ENCODE measurements around the gene TBC1D22A. TPM values are rescaled to one million over a fixed set of nuclear protein-coding genes. Genes with fewer than 3 reads are reported as not detected.

The TBC1D22A gene
- total RNA-seq, 2 donors from 2014 or later: 21.5 to 23.1 TPM

GRCh38 chr22:47045691-47046410 is 283.4 kb downstream of the TBC1D22A start:
- H3K9me3 ChIP-seq: no peaks in the 10 kb centered on the region
- no peaks in the 10 kb centered on the region for H3K27me3 ChIP-seq
- peaks cover 27% of the 10 kb centered on the region for H3K4me1 ChIP-seq
- TF ChIP-seq CTCF (IDR thresholded peaks at IDR 0.05): no peak
- TF ChIP-seq POLR2A (IDR thresholded peaks at IDR 0.05): no peak
- ATAC-seq (no peak), DNase-seq (peak in 1 of 4 donors; percentile 5)
- no peak overlapping the region for H3K4me3 ChIP-seq
- intact Hi-C loops (cut with DNase I): no loop called here
- no peak overlapping the region for H3K27ac ChIP-seq
- H3K36me3 ChIP-seq (replicated peaks in 1 of 2; ENCODE audit: insufficient read depth in 1 of 2, low read depth in 2 of 2): no peaks in the 10 kb centered on the region
- 93 to 97% methylated on average over 3 to 14 of the region's 14 CpGs for WGBS, 2 donors

GRCh38 chr22:47046411-47047065 is 284.1 kb downstream of the TBC1D22A start:
- DNase-seq (peak in 1 of 4 donors; percentile 15), ATAC-seq (no peak)
- 78 to 93% methylated on average over 7 to 10 of the region's 10 CpGs for WGBS, 2 donors
- H3K27ac ChIP-seq: no peak overlapping the region
- no peak overlapping the region for H3K4me3 ChIP-seq
- TF ChIP-seq CTCF (IDR thresholded peaks at IDR 0.05): no peak
- TF ChIP-seq POLR2A (IDR thresholded peaks at IDR 0.05): no peak
- intact Hi-C loops (cut with DNase I): no loop called here
- no peaks in the 10 kb centered on the region for H3K27me3 ChIP-seq
- peaks cover 27% of the 10 kb centered on the region for H3K4me1 ChIP-seq
- H3K36me3 ChIP-seq (replicated peaks in 1 of 2; ENCODE audit: insufficient read depth in 1 of 2, low read depth in 2 of 2): no peaks in the 10 kb centered on the region
- no peaks in the 10 kb centered on the region for H3K9me3 ChIP-seq

DNA sequence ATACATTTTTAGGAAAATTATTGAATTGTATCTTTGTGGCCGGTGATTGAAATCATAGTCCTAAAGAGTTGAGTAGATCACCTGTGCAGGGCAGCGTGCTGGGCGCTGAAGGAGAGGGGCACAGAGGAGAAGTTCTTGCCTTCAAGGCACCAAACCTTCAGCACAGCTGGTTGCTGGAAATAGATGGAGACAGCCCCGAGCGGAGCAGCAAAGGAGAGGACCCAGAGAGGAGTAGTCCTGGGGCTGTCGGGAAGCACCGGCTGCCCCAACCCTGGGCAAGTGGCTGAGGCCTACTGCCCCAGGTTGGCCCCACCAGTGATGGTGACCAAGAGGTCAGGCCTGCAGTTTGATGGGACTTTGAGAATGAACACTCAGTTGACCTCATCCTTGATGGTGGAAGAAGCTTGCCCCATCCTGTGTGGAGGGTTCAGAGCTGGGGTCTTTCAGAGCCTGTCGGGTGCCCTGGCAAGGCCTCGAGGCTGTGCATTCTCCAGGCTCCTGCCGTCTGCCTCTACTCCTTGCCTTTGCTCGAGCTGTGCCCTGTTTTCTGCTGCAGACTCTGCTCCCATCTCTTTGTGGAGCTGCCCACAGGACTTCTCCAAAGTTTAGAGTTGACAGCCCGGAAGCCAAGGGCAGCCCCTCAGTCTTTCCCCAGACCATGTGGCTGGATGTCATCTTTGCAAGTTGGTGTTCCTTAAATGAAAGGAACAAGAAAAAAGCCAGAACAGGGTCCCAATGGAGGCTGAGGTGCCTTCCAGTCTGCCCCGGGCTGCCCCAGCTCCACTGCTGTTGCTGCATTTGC is 285.1 kb downstream of the TBC1D22A start:
- no peaks in the 10 kb centered on the region for H3K9me3 ChIP-seq
- H3K27me3 ChIP-seq: no peaks in the 10 kb centered on the region
- peaks cover 27% of the 10 kb centered on the region for H3K4me1 ChIP-seq
- ATAC-seq (no peak), DNase-seq (peak in 1 of 4 donors; percentile 7)
- intact Hi-C loops (cut with DNase I): no loop called here
- TF ChIP-seq CTCF (IDR thresholded peaks at IDR 0.05): no peak
- no peak for TF ChIP-seq POLR2A (IDR thresholded peaks at IDR 0.05)
- H3K27ac ChIP-seq: no peak overlapping the region
- no peaks in the 10 kb centered on the region for H3K36me3 ChIP-seq (replicated peaks in 1 of 2; ENCODE audit: insufficient read depth in 1 of 2, low read depth in 2 of 2)
- WGBS, 2 donors: 92 to 94% methylated on average over 11 to 13 of the region's 13 CpGs
- no peak overlapping the region for H3K4me3 ChIP-seq

DNA sequence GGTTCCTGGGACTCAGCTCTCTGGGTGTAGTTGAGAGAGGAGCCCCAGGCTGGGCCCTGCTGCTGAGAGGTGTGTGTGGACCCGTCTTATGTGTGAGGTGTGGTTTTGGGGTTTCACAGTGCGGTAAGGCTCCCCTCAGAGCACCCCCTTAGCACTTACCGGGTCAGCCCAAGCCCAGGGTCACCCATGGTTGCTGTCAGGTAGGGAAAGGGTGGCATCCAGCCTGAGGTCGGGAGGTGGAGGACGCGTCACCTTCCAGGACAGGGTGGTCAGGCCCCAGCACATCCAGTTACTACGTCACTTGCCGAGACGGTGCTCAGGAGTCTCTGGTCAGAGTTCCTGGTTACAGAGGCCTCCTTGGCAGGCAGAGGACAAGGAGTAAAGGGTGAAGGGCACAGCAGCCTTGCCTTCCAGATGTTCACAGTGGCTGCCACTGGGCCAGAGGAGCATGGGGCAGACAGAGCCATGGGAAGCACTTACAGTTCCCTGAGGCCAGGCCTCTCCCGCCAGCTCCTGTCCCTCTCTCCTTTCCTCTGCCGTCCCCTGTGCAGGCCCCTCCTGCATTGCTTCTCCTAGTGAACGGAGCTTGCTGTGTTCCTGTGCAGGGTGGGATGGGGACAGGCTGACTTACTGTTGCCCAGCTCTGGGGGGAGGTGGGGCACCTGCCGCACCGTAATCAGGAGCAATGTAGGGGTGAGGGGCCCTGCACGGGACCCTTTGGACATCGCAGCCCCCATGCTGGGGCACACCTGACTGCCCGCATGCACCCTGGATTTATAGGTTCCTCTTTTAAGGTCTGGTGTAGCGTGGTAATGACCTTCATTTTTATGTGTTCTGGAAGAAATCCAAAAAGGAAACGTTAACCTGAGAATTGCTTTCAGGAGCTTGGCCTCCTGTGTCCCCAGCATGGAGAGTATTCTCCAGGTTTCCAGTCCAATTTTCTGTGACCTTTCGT is 285.9 kb downstream of the TBC1D22A start:
- Histone ChIP-seq H3K27me3 (no peaks in the 10 kb centered on the region), H3K27ac (no peak overlapping the region), H3K4me3 (no peak overlapping the region), H3K9me3 (no peaks in the 10 kb centered on the region), H3K36me3 (replicated peaks in 1 of 2; ENCODE audit: insufficient read depth in 1 of 2, low read depth in 2 of 2) (no peaks in the 10 kb centered on the region), H3K4me1 (peaks cover 23% of the 10 kb centered on the region)
- intact Hi-C loops (cut with DNase I): no loop called here
- no peak for ATAC-seq
- 78 to 79% methylated on average over 13 to 20 of the region's 20 CpGs for WGBS, 2 donors
- no peak for TF ChIP-seq POLR2A (IDR thresholded peaks at IDR 0.05)
- TF ChIP-seq CTCF (IDR thresholded peaks at IDR 0.05): no peak
- no peak for DNase-seq
